Esophagus squamous epithelium (tissue), 5 donors: ENCODE measurements around the gene MYO1D. TPM values are rescaled to one million over a fixed set of nuclear protein-coding genes. Genes with fewer than 3 reads are reported as not detected.
"Not testable (repeated sequence)": the region's sequence is repeated elsewhere in the genome, so short reads cannot be mapped to it uniquely, and the experiment has no call there.

ENCODE experiments used
- DNase-seq: peaks from one replicate; lab custom pipeline; 2025; lab: John Stamatoyannopoulos, UW
- H3K27ac ChIP-seq, 4 donors: fragments of 200-600 bp; sonication (generic); one replicate each; pipeline ENCODE4 v1.5.1; 2016 to 2019; ENCODE audit warnings: mild to moderate bottlenecking in 1 of 4
- H3K27me3 ChIP-seq, 4 donors: fragments of 200-600 bp; sonication (generic); 1 replicate in 3 of 4; 2 replicates in 1 of 4; pipeline versions ENCODE4 v1.5.1 to v1.6.0; 2017 to 2021; ENCODE audit warnings: antibody characterized with exemption in 1 of 4
- H3K36me3 ChIP-seq, 3 donors: fragments of 200-600 bp; sonication (generic); one replicate each; pipeline ENCODE4 v1.5.1; 2016 to 2019
- H3K4me1 ChIP-seq, 3 donors: fragments of 200-600 bp; sonication (generic); one replicate each; pipeline ENCODE4 v1.5.1; 2017 to 2019
- H3K4me3 ChIP-seq, 4 donors: fragments of 200-600 bp; sonication (generic); 1 replicate in 3 of 4; 2 replicates in 1 of 4; pipeline ENCODE4 v1.5.1; 2016 to 2019; ENCODE audit warnings: mild to moderate bottlenecking in 2 of 4, moderate library complexity in 1 of 4
- H3K9me3 ChIP-seq, 3 donors: fragments of 200-600 bp; sonication (generic); one replicate each; pipeline ENCODE4 v1.5.1; 2016 to 2019
- POLR2A ChIP-seq, 4 donors: fragments of 450-650 bp; IDR thresholded peaks; one replicate each; pipeline ENCODE4 v1.6.1; 2017; ENCODE audit warnings: antibody characterized with exemption in 4 of 4, mild to moderate bottlenecking in 4 of 4, moderate library complexity in 3 of 4
- WGBS, 2 donors: methylation state at CpG; one replicate each; pipeline ENCODE4 v1.1.5; 2018; 5-methylcytosine and 5-hydroxymethylcytosine counted together
- intact Hi-C: fragments of 100-400 bp; cut with DNase I; formaldehyde crosslinking; loops from one replicate; pipeline ENCODE4 v1.15.0; 2022
- total RNA-seq, 4 donors: library from RNA; depleted of rRNA; stranded (reverse); fragments of >200 nt; gene quantifications; one replicate each; pipeline ENCODE4 v1.1.0, GENCODE V29; 2016
- TF ChIP-seq, protein P1 (sequence below), 6 experiments: fragments of 450-650 bp in 4 of 6; fragments of 200-600 bp in 2 of 6; sonication (generic) in 2 of 6; IDR thresholded peaks; one replicate each; pipeline ENCODE4 v1.5.1; 2016 to 2019; ENCODE audit warnings: antibody characterized with exemption in 6 of 6, mild to moderate bottlenecking in 4 of 6, moderate library complexity in 4 of 6
- donor health status: DM: yes; HTN: yes; CAD: no.

Gene MYO1D
- total RNA-seq, 4 donors from 2014 or later, result 58.8 to 86.8 (median 64.3) TPM

GRCh38 chr17:32746280-32746679 is 130.6 kb downstream of the MYO1D start:
- intact Hi-C loops, result no loop called here
- Histone ChIP-seq H3K36me3 (peaks cover 0 to 77% (median 0%) of the 10 kb centered on the region in 3 donors), H3K27me3 (no peaks in the 10 kb centered on the region), H3K27ac (no peak overlapping the region), H3K4me3 (no peak overlapping the region), H3K4me1 (no peaks in the 10 kb centered on the region), H3K9me3 (no peaks in the 10 kb centered on the region)
- no peak for DNase-seq
- 85 to 96% methylated on average over 2 of the region's 2 CpGs for WGBS, 2 donors
- TF ChIP-seq, protein P1, sequence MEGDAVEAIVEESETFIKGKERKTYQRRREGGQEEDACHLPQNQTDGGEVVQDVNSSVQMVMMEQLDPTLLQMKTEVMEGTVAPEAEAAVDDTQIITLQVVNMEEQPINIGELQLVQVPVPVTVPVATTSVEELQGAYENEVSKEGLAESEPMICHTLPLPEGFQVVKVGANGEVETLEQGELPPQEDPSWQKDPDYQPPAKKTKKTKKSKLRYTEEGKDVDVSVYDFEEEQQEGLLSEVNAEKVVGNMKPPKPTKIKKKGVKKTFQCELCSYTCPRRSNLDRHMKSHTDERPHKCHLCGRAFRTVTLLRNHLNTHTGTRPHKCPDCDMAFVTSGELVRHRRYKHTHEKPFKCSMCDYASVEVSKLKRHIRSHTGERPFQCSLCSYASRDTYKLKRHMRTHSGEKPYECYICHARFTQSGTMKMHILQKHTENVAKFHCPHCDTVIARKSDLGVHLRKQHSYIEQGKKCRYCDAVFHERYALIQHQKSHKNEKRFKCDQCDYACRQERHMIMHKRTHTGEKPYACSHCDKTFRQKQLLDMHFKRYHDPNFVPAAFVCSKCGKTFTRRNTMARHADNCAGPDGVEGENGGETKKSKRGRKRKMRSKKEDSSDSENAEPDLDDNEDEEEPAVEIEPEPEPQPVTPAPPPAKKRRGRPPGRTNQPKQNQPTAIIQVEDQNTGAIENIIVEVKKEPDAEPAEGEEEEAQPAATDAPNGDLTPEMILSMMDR (IDR thresholded peaks at IDR 0.05), result no peak

- Histone ChIP-seq H3K9me3 (no peaks in the 10 kb centered on the region), H3K27me3 (no peaks in the 10 kb centered on the region), H3K27ac (no peak overlapping the region), H3K4me3 (no peak overlapping the region), H3K4me1 (no peaks in the 10 kb centered on the region), H3K36me3 (peaks cover 0 to 72% (median 0%) of the 10 kb centered on the region in 3 donors)
- TF ChIP-seq POLR2A (IDR thresholded peaks at IDR 0.05), result no peak
- TF ChIP-seq, protein P1 (IDR thresholded peaks at IDR 0.05), result no peak
- 78 to 80% methylated on average over 4 of the region's 4 CpGs for WGBS, 2 donors
- intact Hi-C loops, result no loop called here
- no peak for DNase-seq
Measured at GRCh38 chr17:32742681-32743538, 134.0 kb downstream of the MYO1D start.

DNA sequence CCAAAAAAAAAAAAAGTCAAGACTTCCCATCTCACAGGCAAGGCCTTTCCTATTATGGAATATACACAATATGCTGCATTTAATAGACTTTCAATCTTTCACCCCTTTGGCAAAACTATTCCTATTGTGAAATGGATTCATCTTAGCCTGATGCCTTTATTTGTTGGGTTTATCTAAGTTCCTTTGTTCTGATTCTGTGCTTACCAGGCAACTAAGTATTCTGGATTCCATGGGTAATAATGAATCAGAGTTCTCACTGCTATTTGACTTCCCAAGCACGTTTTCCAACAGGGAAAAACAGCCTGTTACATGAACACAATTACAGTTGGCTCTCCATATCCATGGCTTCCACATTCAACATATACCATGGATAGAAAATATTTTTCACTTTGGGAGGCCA is 135.5 kb downstream of the MYO1D start:
- H3K27ac ChIP-seq, result no peak overlapping the region
- no peaks in the 10 kb centered on the region for H3K9me3 ChIP-seq
- TF ChIP-seq, protein P1 (IDR thresholded peaks at IDR 0.05), result no peak
- TF ChIP-seq POLR2A (IDR thresholded peaks at IDR 0.05), result no peak
- H3K4me1 ChIP-seq, result no peaks in the 10 kb centered on the region
- H3K4me3 ChIP-seq, result no peak overlapping the region
- H3K27me3 ChIP-seq, result no peaks in the 10 kb centered on the region
- 70 to 79% methylated on average over 1 of the region's 1 CpG for WGBS, 2 donors
- DNase-seq, result no peak
- intact Hi-C loops, result no loop called here
- H3K36me3 ChIP-seq, result peaks cover 0 to 74% (median 0%) of the 10 kb centered on the region in 3 donors

DNA sequence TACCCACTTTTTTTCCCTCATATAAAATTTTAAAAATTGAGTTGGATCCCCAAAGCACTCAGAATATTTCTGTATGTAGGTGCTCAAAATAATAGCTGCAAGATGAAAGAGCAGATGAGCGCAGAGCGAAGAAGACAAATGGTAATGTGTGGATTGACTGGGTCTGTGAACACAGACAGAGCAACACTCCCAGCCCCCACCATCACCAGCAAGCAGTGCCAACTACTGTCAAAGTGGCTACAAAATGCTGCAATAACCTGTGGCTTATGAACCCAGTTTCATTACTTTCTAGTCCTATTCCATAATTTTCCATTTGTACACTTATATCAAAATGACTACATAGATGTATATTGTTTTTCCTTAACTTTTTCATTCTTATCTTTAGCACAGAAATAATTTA is 137.2 kb downstream of the MYO1D start:
- Histone ChIP-seq H3K4me3 (no peak overlapping the region), H3K4me1 (no peaks in the 10 kb centered on the region), H3K9me3 (no peaks in the 10 kb centered on the region), H3K27ac (no peak overlapping the region), H3K27me3 (no peaks in the 10 kb centered on the region), H3K36me3 (peaks cover 0 to 71% (median 0%) of the 10 kb centered on the region in 3 donors)
- intact Hi-C loops, result no loop called here
- WGBS, 2 donors, result 97 to 98% methylated on average over 2 of the region's 2 CpGs
- no peak for TF ChIP-seq POLR2A (IDR thresholded peaks at IDR 0.05)
- TF ChIP-seq, protein P1 (IDR thresholded peaks at IDR 0.05), result no peak
- DNase-seq, result no peak

DNA sequence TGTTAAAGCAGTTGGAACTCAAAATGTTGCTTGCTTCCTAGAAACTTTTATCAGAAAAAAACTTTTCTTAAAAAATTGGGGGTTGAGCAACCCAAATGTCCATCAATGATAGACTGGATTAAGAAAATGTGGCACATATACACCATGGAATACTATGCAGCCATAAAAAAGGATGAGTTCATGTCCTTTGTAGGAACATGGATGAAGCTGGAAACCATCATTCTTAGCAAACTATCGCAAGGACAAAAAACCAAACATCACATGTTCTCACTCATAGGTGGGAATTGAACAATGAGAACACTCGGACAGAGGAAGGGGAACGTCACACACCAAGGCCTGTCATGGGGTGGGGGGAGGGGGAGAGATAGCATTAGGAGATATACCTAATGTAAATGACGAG is 137.8 kb downstream of the MYO1D start:
- H3K27ac ChIP-seq, H3K4me3 ChIP-seq, H3K4me1 ChIP-seq, DNase-seq, H3K9me3 ChIP-seq, intact Hi-C loops, H3K27me3 ChIP-seq: not testable (repeated sequence)
- 63 to 98% methylated on average over 4 of the region's 4 CpGs for WGBS, 2 donors
- H3K36me3 ChIP-seq, result peaks cover 0 to 71% (median 0%) of the 10 kb centered on the region in 3 donors
